ENCODE data around the gene LNPEP. TPM values are rescaled to one million over a fixed set of nuclear protein-coding genes. Genes with fewer than 3 reads are reported as not detected.

LNPEP gene
- total RNA-seq, 1 donor from 2014 or later, result 36.3 TPM

DNA sequence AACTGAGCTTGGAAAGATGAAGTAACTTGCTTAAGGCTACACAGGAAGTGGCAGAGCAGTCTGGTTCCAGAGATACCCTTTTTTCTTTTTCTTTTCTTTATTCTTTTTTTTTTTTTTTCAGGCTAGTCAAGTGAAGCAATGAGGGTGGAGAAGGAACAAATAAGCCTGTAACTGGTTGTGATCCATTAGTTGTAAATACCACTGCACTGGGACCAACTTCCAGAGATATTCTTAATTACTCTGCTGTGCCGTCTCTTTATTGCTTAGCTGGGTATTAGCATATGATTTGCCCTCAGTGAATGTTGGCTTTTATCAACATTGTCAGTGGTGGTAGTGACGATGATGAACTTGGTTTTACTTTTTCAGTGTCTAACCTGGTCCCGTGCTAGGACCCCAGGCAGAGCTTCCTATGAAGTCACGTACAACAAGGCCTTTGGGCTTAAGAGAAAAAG lies 26.7 kb downstream of the LNPEP start:
- Histone ChIP-seq H2AFZ (ENCODE audit: low read depth, low read length) (no peak overlapping the region), H3K9me3 (ENCODE audit: insufficient read depth, low read depth, low read length) (no peaks in the 10 kb centered on the region), H4K20me1 (ENCODE audit: insufficient read depth, low read length) (peaks cover 13% of the 10 kb centered on the region), H3K4me1 (ENCODE audit: insufficient read depth, low read length) (peaks cover 7% of the 10 kb centered on the region), H3K36me3 (ENCODE audit: insufficient read depth, low read length) (no peaks in the 10 kb centered on the region), H3K79me2 (ENCODE audit: insufficient read depth, low read length) (peaks cover 27% of the 10 kb centered on the region), H3K4me2 (ENCODE audit: low read length) (no peak overlapping the region), H3K27ac (ENCODE audit: low read depth, low read length) (no peak overlapping the region), H3K4me3 (ENCODE audit: insufficient read depth, low read depth, low read length) (no peak overlapping the region), H3K9ac (ENCODE audit: low read length) (no peak overlapping the region), H3K27me3 (ENCODE audit: insufficient read depth, low read length) (no peaks in the 10 kb centered on the region)
- peaks cover 6% of the 10 kb centered on the region for H3K36me3 Mint-ChIP-seq (ENCODE audit: low read depth, unreplicated experiment)
- H3K4me1 Mint-ChIP-seq (ENCODE audit: low read depth, unreplicated experiment), result peaks cover 24% of the 10 kb centered on the region
- FAIRE-seq (no peak), DNase-seq (ENCODE audit: low read depth) (no peak)
- H3K27me3 Mint-ChIP-seq (ENCODE audit: low read depth, unreplicated experiment), result no peaks in the 10 kb centered on the region
- H3K9me3 Mint-ChIP-seq (ENCODE audit: unreplicated experiment), result no peaks in the 10 kb centered on the region
- TF ChIP-seq EZH2 (IDR thresholded peaks at IDR 0.05; ENCODE audit: insufficient read depth, low read length), result no peak
- no peak overlapping the region for H3K4me3 Mint-ChIP-seq (ENCODE audit: unreplicated experiment)
- H3K27ac Mint-ChIP-seq (ENCODE audit: unreplicated experiment), result peak overlapping the region; percentile 0

DNA sequence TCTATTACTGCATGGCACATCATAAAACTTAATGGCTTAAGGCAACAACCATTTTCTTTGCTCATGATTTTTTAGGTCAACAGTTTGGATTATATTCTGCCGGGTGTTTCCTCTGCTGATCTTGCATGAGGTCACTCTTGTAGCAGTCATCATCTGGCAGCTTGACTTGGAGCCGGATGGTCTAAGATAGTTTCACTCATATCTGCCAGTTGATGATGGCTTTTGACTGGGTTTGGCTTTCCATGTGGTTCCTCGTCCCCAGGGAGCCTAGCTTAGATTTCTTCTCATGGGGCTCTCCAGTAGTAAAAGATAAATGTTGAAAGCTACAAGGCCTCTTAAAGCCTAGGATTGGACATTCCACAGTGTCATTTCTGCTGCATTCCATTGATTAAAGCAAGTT lies 27.4 kb downstream of the LNPEP start:
- Histone ChIP-seq H2AFZ (ENCODE audit: low read depth, low read length) (no peak overlapping the region), H3K36me3 (ENCODE audit: insufficient read depth, low read length) (no peaks in the 10 kb centered on the region), H4K20me1 (ENCODE audit: insufficient read depth, low read length) (peaks cover 6% of the 10 kb centered on the region), H3K4me1 (ENCODE audit: insufficient read depth, low read length) (peaks cover 11% of the 10 kb centered on the region), H3K9ac (ENCODE audit: low read length) (no peak overlapping the region), H3K4me3 (ENCODE audit: insufficient read depth, low read depth, low read length) (no peak overlapping the region), H3K79me2 (ENCODE audit: insufficient read depth, low read length) (peaks cover 21% of the 10 kb centered on the region), H3K27me3 (ENCODE audit: insufficient read depth, low read length) (no peaks in the 10 kb centered on the region), H3K4me2 (ENCODE audit: low read length) (no peak overlapping the region), H3K9me3 (ENCODE audit: insufficient read depth, low read depth, low read length) (no peaks in the 10 kb centered on the region), H3K27ac (ENCODE audit: low read depth, low read length) (no peak overlapping the region)
- Mint-ChIP-seq H3K36me3 (ENCODE audit: low read depth, unreplicated experiment) (peaks cover 6% of the 10 kb centered on the region), H3K9me3 (ENCODE audit: unreplicated experiment) (no peaks in the 10 kb centered on the region), H3K27me3 (ENCODE audit: low read depth, unreplicated experiment) (no peaks in the 10 kb centered on the region), H3K4me3 (ENCODE audit: unreplicated experiment) (no peak overlapping the region), H3K4me1 (ENCODE audit: low read depth, unreplicated experiment) (peaks cover 25% of the 10 kb centered on the region), H3K27ac (ENCODE audit: unreplicated experiment) (peak overlapping the region; percentile 0)
- DNase-seq (ENCODE audit: low read depth), result peak; percentile 52
- peak; percentile 47 for FAIRE-seq
- TF ChIP-seq, protein P1, sequence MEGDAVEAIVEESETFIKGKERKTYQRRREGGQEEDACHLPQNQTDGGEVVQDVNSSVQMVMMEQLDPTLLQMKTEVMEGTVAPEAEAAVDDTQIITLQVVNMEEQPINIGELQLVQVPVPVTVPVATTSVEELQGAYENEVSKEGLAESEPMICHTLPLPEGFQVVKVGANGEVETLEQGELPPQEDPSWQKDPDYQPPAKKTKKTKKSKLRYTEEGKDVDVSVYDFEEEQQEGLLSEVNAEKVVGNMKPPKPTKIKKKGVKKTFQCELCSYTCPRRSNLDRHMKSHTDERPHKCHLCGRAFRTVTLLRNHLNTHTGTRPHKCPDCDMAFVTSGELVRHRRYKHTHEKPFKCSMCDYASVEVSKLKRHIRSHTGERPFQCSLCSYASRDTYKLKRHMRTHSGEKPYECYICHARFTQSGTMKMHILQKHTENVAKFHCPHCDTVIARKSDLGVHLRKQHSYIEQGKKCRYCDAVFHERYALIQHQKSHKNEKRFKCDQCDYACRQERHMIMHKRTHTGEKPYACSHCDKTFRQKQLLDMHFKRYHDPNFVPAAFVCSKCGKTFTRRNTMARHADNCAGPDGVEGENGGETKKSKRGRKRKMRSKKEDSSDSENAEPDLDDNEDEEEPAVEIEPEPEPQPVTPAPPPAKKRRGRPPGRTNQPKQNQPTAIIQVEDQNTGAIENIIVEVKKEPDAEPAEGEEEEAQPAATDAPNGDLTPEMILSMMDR (IDR thresholded peaks at IDR 0.05; ENCODE audit: insufficient read depth, low read depth, low read length), result no peak
- TF ChIP-seq EZH2 (IDR thresholded peaks at IDR 0.05; ENCODE audit: insufficient read depth, low read length), result no peak

DNA sequence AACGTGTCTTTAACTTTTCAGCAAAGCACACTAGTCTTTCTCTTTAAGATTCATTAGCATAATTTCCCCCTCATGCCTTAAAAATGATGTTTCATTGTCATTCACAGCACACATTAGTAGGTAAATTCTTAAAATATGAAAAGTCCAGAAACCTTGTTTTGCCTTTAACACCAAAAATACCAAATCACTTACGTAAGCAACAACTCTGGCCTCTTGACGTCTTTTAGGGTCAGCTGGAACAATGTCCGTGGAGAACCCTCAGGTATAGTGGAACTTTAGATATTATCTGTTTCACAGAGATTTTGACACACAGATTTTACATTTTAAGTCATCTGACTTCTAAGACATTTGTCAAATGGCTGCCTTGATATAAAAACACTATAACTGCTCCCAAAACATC lies 30.9 kb downstream of the LNPEP start:
- H3K27me3 ChIP-seq (ENCODE audit: insufficient read depth, low read length), result no peaks in the 10 kb centered on the region
- H3K79me2 ChIP-seq (ENCODE audit: insufficient read depth, low read length), result peaks cover 38% of the 10 kb centered on the region
- Mint-ChIP-seq H3K27ac (ENCODE audit: unreplicated experiment) (no peak overlapping the region), H3K9me3 (ENCODE audit: unreplicated experiment) (no peaks in the 10 kb centered on the region), H3K36me3 (ENCODE audit: low read depth, unreplicated experiment) (peaks cover 3% of the 10 kb centered on the region), H3K4me1 (ENCODE audit: low read depth, unreplicated experiment) (peaks cover 35% of the 10 kb centered on the region), H3K27me3 (ENCODE audit: low read depth, unreplicated experiment) (no peaks in the 10 kb centered on the region), H3K4me3 (ENCODE audit: unreplicated experiment) (no peak overlapping the region)
- no peak overlapping the region for H3K9ac ChIP-seq (ENCODE audit: low read length)
- no peak overlapping the region for H2AFZ ChIP-seq (ENCODE audit: low read depth, low read length)
- TF ChIP-seq, protein P1 (IDR thresholded peaks at IDR 0.05; ENCODE audit: insufficient read depth, low read depth, low read length), result no peak
- no peak for TF ChIP-seq EZH2 (IDR thresholded peaks at IDR 0.05; ENCODE audit: insufficient read depth, low read length)
- H3K27ac ChIP-seq (ENCODE audit: low read depth, low read length), result no peak overlapping the region
- no peak overlapping the region for H3K4me3 ChIP-seq (ENCODE audit: insufficient read depth, low read depth, low read length)
- peaks cover 16% of the 10 kb centered on the region for H3K4me1 ChIP-seq (ENCODE audit: insufficient read depth, low read length)
- no peaks in the 10 kb centered on the region for H3K36me3 ChIP-seq (ENCODE audit: insufficient read depth, low read length)
- DNase-seq (ENCODE audit: low read depth) (no peak), FAIRE-seq (no peak)
- no peak overlapping the region for H3K4me2 ChIP-seq (ENCODE audit: low read length)
- peaks cover 6% of the 10 kb centered on the region for H4K20me1 ChIP-seq (ENCODE audit: insufficient read depth, low read length)
- H3K9me3 ChIP-seq (ENCODE audit: insufficient read depth, low read depth, low read length), result no peaks in the 10 kb centered on the region

All from astrocyte (in vitro differentiated cells and primary cell).